Heart right ventricle (tissue), 16 donors: ENCODE data around the gene OPRD1. TPM values are rescaled to one million over a fixed set of nuclear protein-coding genes. Genes with fewer than 3 reads are reported as not detected.

Source experiments
- ATAC-seq, 8 donors: fragments of 200-7000 bp; cut with Tn5 transposase; one replicate each; pipeline ENCODE4 v1.9.1; 2020; ENCODE audit warnings: mild to moderate bottlenecking in 8 of 8, moderate library complexity in 8 of 8, moderate number of reproducible peaks in 1 of 8
- DNase-seq, 2 donors: peaks; one replicate each; pipeline ENCODE4 v3.0.0-alpha.2; 2020
- H3K27ac ChIP-seq, 10 donors: fragments of 200-600 bp; sonication (generic) in 2 of 10; one replicate each; pipeline versions ENCODE4 v1.5.0 to v1.8.0; 2020 to 2022; ENCODE audit warnings: mild to moderate bottlenecking in 3 of 10
- H3K27me3 ChIP-seq, 7 donors: fragments of 200-600 bp; one replicate each; pipeline ENCODE4 v1.8.0; 2021 to 2022; ENCODE audit warnings: mild to moderate bottlenecking in 2 of 7
- H3K36me3 ChIP-seq, 9 donors: fragments of 200-600 bp; sonication (generic) in 1 of 9; one replicate each; pipeline versions ENCODE4 v1.5.0 to v1.8.0; 2020 to 2022; ENCODE audit warnings: mild to moderate bottlenecking in 2 of 9
- H3K4me1 ChIP-seq, 9 donors: fragments of 200-600 bp; sonication (generic) in 1 of 9; one replicate each; pipeline versions ENCODE4 v1.5.0 to v1.8.0; 2020 to 2022; ENCODE audit warnings: mild to moderate bottlenecking in 4 of 9
- H3K4me3 ChIP-seq, 10 donors: fragments of 200-600 bp; sonication (generic) in 2 of 10; one replicate each; pipeline versions ENCODE4 v1.5.0 to v1.8.0; 2020 to 2022; ENCODE audit warnings: mild to moderate bottlenecking in 7 of 10, moderate library complexity in 2 of 10
- H3K9me3 ChIP-seq, 11 donors: fragments of 200-600 bp in 10 of 11; sonication (generic) in 2 of 11; one replicate each; pipeline versions ENCODE4 v1.5.0 to v1.8.0; 2013 to 2022; ENCODE audit warnings: mild to moderate bottlenecking in 2 of 11, control low read depth in 1 of 11, moderate library complexity in 1 of 11
- WGBS, 2 donors: extraction: QIAGEN DNeasy Blood & Tissue Kit; methylation state at CpG; one replicate each; pipeline ENCODE4 v1.1.7; 2013; ENCODE audit warnings: inconsistent platforms in 1 of 2; 5-methylcytosine and 5-hydroxymethylcytosine counted together
- intact Hi-C, 10 donors: fragments of 100-400 bp; cut with DNase I; formaldehyde crosslinking; loops; one replicate each; pipeline versions ENCODE4 v1.11.1 to v1.14.2; 2022
- polyA plus RNA-seq, 2 donors: library from polyadenylated mRNA; stranded (reverse); fragments of 200-250 nt; gene quantifications; one replicate each; pipeline ENCODE4 v1.2.3, GENCODE V29; 2013
- total RNA-seq, 10 donors: library from RNA; stranded (reverse); fragmentation: NEBNext Ultra II Directional in 3 of 10; extraction: Animal tissue kit (Norgen Biotek cat#: 25700) in 3 of 10; gene quantifications; one replicate each; pipeline versions ENCODE4 v1.2.1 to v1.2.4, GENCODE V29; 2021 to 2023
- TF ChIP-seq, protein P1 (sequence below), 9 donors: fragments of 200-600 bp; sonication (generic) in 2 of 9; IDR thresholded peaks; one replicate each; pipeline versions ENCODE4 v1.5.0 to v1.8.0; 2021 to 2022; ENCODE audit warnings: antibody characterized with exemption in 9 of 9, mild to moderate bottlenecking in 5 of 9, moderate library complexity in 1 of 9
- donor health status: Arrhythmogenic right ventricular cardiomyopathy.
- donor health status: ischemic (EF 13 %, LVEDD 7.1; RV severe dilation, severe dysfunction).
- donor health status: healthy with polysubstance abuse.
- donor health status: DM: no; HTN: yes; CAD: no.
- donor health status: DM: no; HTN: no; CAD: no.
- donor health status: ischemic (EF 25% LVEDD 6.9; RV normal size, moderate dysfunction).
- donor health status: ischemic (EF 25% LVEDD 5.7; RV mildly dilated, moderate dysfunction).
- donor health status: healthy.
- donor health status: DM: yes; HTN: yes; CAD: no.
- donor health status: Ischemic cardiomyopathy.
- donor health status: ischemic (EF 35%, LVEDD 5.7; RV mildly dilated, moderate dysfunction).
- donor health status: nonischemic (EF 11% LVEDD 7.7; RV severe dilation, severe dysfunction).
- donor health status: DM: yes; HTN: yes; CAD: no.
- donor health status: PGD.
- donor health status: ischemic (EF 29% LVEDD 5.4; RV normal size, mild dysfunction).
- donor health status: nonischemic (EF 23%, LVEDD 6.1; RV moderate dilation, normal function).

Gene OPRD1
- total and polyA plus RNA-seq, 12 donors, result 0.02 to 0.04 TPM; not detected in 10

DNA sequence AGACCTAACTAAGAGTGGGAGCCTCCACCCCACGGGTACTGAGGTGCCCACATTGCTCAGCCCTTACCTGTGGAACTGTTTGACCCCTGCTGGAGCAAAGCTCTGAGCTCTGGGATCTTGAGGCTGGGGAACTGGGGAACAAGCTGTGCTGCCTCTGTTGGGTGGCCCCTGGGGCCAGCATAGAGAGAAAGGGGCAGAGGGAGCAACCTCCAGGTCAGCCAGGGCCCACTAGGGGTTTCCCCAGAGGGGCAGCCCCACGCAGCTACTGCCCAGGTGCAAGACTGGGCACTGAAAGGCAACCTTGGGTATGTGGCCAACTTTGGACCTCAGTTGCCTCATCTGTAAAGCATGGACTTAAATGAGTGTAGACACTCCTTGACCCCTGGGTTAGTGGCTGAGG lies 78.9 kb downstream of the OPRD1 start:
- Histone ChIP-seq H3K27ac (no peak overlapping the region), H3K9me3 (no peaks in the 10 kb centered on the region), H3K27me3 (peaks cover 0 to 6% (median 0%) of the 10 kb centered on the region in 7 donors), H3K4me1 (peaks cover 0 to 41% (median 19%) of the 10 kb centered on the region in 9 donors), H3K4me3 (no peak overlapping the region), H3K36me3 (peaks cover 0 to 8% (median 0%) of the 10 kb centered on the region in 9 donors)
- TF ChIP-seq, protein P1, sequence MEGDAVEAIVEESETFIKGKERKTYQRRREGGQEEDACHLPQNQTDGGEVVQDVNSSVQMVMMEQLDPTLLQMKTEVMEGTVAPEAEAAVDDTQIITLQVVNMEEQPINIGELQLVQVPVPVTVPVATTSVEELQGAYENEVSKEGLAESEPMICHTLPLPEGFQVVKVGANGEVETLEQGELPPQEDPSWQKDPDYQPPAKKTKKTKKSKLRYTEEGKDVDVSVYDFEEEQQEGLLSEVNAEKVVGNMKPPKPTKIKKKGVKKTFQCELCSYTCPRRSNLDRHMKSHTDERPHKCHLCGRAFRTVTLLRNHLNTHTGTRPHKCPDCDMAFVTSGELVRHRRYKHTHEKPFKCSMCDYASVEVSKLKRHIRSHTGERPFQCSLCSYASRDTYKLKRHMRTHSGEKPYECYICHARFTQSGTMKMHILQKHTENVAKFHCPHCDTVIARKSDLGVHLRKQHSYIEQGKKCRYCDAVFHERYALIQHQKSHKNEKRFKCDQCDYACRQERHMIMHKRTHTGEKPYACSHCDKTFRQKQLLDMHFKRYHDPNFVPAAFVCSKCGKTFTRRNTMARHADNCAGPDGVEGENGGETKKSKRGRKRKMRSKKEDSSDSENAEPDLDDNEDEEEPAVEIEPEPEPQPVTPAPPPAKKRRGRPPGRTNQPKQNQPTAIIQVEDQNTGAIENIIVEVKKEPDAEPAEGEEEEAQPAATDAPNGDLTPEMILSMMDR (IDR thresholded peaks at IDR 0.05), result no peak
- DNase-seq (no peak), ATAC-seq (no peak)
- intact Hi-C loops, result no loop called here
- 89 to 92% methylated on average over 2 of the region's 2 CpGs for WGBS, 2 donors

DNA sequence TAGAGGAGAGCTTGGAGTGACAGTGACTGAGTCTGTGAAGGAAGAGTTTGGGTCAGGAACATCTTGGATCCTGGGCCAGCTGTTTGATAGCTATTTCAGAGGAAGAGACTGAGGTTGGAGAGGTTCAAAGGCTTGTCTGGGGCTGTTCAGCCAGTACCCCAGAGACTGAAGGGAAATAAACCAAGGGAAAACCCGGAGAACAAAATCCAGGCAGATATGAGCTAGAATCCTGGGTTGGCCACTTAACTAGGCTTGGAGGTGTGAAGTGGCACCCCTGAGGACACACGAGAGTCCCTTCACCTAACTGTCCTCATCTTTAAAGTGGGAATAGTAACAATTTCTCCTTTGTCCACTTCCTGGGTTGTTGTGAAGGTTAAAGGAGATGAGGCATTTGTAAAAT lies 79.3 kb downstream of the OPRD1 start:
- 58 to 86% methylated on average over 2 of the region's 2 CpGs for WGBS, 2 donors
- Histone ChIP-seq H3K4me1 (peaks cover 0 to 45% (median 15%) of the 10 kb centered on the region in 9 donors), H3K27me3 (peaks cover 0 to 6% (median 0%) of the 10 kb centered on the region in 7 donors), H3K9me3 (no peaks in the 10 kb centered on the region), H3K36me3 (peaks cover 0 to 8% (median 0%) of the 10 kb centered on the region in 9 donors), H3K27ac (no peak overlapping the region), H3K4me3 (no peak overlapping the region)
- ATAC-seq (no peak), DNase-seq (no peak)
- intact Hi-C loops, result no loop called here
- TF ChIP-seq, protein P1 (IDR thresholded peaks at IDR 0.05), result no peak

DNA sequence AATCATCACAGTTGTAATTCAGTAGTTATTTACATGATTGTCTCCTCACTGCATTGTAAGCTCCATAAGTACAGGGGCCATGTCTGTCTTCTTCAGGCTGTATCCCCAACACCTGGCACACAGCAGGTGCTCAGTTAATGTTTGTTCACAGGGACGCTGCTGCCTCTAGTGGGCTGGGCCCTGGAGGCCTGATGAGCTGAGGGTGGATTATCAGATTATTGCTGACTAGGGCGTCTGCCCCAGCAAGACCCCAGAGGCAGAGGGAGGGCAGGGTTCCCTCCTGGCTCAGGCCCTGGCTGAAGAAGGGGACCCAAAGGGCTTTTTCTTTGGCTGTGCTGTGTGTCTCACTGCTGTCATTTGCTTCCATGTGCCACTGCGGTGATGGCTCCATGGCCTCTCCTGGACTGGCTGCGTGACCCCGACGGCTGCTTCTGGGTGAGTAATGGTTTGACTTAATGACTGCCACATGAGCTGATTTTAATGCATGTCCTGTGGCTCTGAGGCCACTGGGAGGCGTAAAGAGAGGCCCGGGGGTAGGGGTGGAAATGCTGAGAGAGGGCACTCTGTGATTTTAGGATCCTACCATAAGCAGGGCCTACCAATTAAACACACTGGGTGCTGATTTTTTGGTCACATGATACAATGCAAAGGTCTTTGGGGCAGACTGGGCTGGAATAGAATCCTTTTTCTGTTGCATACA lies 81.6 kb downstream of the OPRD1 start:
- Histone ChIP-seq H3K4me3 (no peak overlapping the region), H3K36me3 (peaks cover 0 to 8% (median 0%) of the 10 kb centered on the region in 9 donors), H3K27ac (no peak overlapping the region), H3K27me3 (no peaks in the 10 kb centered on the region), H3K9me3 (no peaks in the 10 kb centered on the region), H3K4me1 (peaks cover under 1 to 36% (median 9%) of the 10 kb centered on the region in 9 donors)
- intact Hi-C loops, result no loop called here
- no peak for DNase-seq
- 79 to 82% methylated on average over 8 of the region's 8 CpGs for WGBS, 2 donors
- no peak for ATAC-seq
- TF ChIP-seq, protein P1 (IDR thresholded peaks at IDR 0.05), result peak in 3 of 9 donors; percentile 9 to 13 (median 10)

DNA sequence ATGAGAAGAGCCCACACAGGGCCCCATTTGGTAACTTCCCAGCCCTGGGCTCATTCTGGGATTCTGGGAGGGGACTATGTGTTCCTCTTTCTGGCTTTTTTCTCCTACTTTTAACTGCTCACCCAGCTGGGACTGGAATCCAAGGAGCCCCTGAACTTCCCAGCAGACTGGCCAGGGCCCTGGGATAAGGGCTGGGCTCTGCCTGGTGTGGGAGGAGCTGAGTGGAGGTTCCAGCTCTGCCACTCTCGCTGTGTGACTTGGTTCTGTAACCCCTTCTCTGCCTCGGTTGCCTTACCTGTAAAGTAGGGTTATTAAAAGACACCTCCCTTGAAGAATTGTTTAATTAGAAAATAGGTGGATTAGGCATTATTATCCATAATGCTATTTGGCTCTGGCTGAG lies 82.8 kb downstream of the OPRD1 start:
- intact Hi-C loops, result loop anchor here in 1 of 10 donors (5.0 kb wide), 1 partner anchor 133 kb away; no protein-coding TSS in a partner anchor
- Histone ChIP-seq H3K36me3 (peaks cover 0 to 8% (median 0%) of the 10 kb centered on the region in 9 donors), H3K27me3 (no peaks in the 10 kb centered on the region), H3K9me3 (no peaks in the 10 kb centered on the region), H3K27ac (peak overlapping the region in 2 of 10 donors; percentile 3 to 41), H3K4me3 (no peak overlapping the region), H3K4me1 (peaks cover 6 to 38% (median 20%) of the 10 kb centered on the region in 9 donors)
- TF ChIP-seq, protein P1 (IDR thresholded peaks at IDR 0.05), result no peak
- ATAC-seq, result peak in 4 of 8 donors; percentile 47 to 63 (median 58)
- no peak for DNase-seq
- WGBS, 2 donors, result 60% methylated on average over 2 of the region's 2 CpGs
